ENCODE results near the gene GP1BB. TPM values are rescaled to one million over a fixed set of nuclear protein-coding genes. Genes with fewer than 3 reads are reported as not detected.

GP1BB gene
- total RNA-seq, 1 donor = 1.8 TPM

DNA sequence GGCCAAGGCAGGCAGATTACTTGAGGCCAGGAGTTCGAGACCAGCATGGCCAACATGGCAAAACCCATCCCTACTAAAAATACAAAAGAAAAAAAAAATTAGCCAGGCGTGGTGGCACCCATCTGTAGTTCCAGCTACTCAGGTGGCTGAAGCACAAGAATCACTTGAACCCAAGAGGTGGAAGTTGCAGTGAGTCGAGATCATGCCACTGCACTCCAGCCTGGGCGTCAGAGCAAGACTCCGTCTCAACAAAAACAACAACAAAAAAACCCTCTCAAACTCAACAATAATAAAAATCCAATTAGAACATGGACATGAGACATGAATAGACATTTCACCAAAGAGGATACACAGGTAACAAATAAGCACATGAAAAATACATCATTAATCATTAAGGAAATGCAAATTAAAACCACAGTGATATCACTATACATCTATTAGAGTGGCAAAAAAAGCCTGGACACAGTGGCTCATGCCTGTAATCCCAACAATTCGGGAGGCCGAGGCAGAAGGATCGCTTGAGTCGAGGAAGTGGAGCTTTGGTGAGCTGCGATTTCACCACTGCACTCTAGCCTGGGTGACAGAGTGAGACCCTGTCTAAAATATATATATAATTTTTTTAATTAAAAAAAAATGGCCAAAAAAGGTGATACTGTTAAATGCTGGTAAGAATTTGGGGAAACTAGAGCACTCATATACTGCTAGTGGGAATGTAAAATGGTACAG is 21.8 kb upstream of the GP1BB start:
- H3K4me2 ChIP-seq (ENCODE audit: insufficient read depth, low read length) = no peak overlapping the region
- H3K27ac ChIP-seq (ENCODE audit: low read depth, low read length) = no peak overlapping the region
- TF ChIP-seq CTCF (IDR thresholded peaks at IDR 0.05; ENCODE audit: extremely low read depth, low read depth, low read length) = no peak
- H3K9me3 ChIP-seq (ENCODE audit: low read depth, low read length) = no peaks in the 10 kb centered on the region
- DNase-seq (ENCODE audit: insufficient read length, low spot score, missing footprints) = no peak
- no peaks in the 10 kb centered on the region for H3K79me2 ChIP-seq (ENCODE audit: insufficient read depth, low read length)
- no peak overlapping the region for H2AFZ ChIP-seq (ENCODE audit: low read length)
- no peak overlapping the region for H3K4me3 ChIP-seq (ENCODE audit: insufficient read depth, low read length)
- no peaks in the 10 kb centered on the region for H4K20me1 ChIP-seq (ENCODE audit: insufficient read depth, low read length)
- no peaks in the 10 kb centered on the region for H3K4me1 ChIP-seq (ENCODE audit: insufficient read depth, low read length)
- peaks cover 3% of the 10 kb centered on the region for H3K27me3 ChIP-seq (ENCODE audit: insufficient read depth, low read length)
- no peaks in the 10 kb centered on the region for H3K36me3 ChIP-seq (ENCODE audit: insufficient read depth, low read length)

GRCh38 chr22:19703869-19704268 is 19.5 kb upstream of the GP1BB start:
- DNase-seq (ENCODE audit: insufficient read length, low spot score, missing footprints) = peak; percentile 0
- Histone ChIP-seq H3K4me1 (ENCODE audit: insufficient read depth, low read length) (no peaks in the 10 kb centered on the region), H3K36me3 (ENCODE audit: insufficient read depth, low read length) (no peaks in the 10 kb centered on the region), H4K20me1 (ENCODE audit: insufficient read depth, low read length) (no peaks in the 10 kb centered on the region), H3K9me3 (ENCODE audit: low read depth, low read length) (no peaks in the 10 kb centered on the region), H3K4me3 (ENCODE audit: insufficient read depth, low read length) (no peak overlapping the region), H3K79me2 (ENCODE audit: insufficient read depth, low read length) (no peaks in the 10 kb centered on the region), H2AFZ (ENCODE audit: low read length) (no peak overlapping the region), H3K4me2 (ENCODE audit: insufficient read depth, low read length) (no peak overlapping the region), H3K27me3 (ENCODE audit: insufficient read depth, low read length) (peaks cover 3% of the 10 kb centered on the region), H3K27ac (ENCODE audit: low read depth, low read length) (no peak overlapping the region)
- no peak for TF ChIP-seq CTCF (IDR thresholded peaks at IDR 0.05; ENCODE audit: extremely low read depth, low read depth, low read length)

DNA sequence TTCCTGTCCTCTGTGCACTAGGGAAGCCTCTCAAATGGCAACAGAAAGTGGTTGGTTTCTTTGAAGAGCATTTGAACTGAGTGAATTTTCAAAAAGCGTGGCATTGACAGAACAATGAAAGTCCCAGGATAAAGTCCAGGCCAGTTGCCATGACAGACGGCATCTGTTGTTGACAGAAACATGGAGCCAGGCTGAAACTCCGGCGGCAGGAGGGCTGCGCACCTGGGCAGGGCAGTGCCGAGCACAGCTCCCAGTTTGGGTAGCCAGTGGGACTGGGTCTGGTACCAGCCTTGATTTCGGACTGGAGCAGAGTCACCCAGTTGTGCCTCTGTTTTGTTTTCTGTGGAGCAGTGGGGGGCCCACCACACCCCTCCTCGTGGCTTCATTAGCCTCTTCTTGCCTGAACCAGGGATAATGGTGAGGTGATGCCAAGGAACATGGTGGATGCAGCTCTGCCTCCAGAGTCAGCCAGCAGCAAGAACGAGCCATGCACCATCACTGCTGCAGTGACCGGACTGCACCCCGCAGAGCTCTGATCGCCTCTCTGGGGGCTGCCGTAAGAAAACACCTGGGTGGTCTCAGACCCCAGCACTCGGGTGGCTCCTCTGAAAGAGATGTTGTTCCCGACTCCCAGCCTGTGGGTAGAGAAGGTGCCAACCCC is 18.9 kb upstream of the GP1BB start:
- no peak for TF ChIP-seq CTCF (IDR thresholded peaks at IDR 0.05; ENCODE audit: extremely low read depth, low read depth, low read length)
- H3K79me2 ChIP-seq (ENCODE audit: insufficient read depth, low read length) = no peaks in the 10 kb centered on the region
- no peak overlapping the region for H3K4me3 ChIP-seq (ENCODE audit: insufficient read depth, low read length)
- DNase-seq (ENCODE audit: insufficient read length, low spot score, missing footprints) = peak; percentile 63
- no peak overlapping the region for H2AFZ ChIP-seq (ENCODE audit: low read length)
- no peaks in the 10 kb centered on the region for H3K9me3 ChIP-seq (ENCODE audit: low read depth, low read length)
- H3K4me2 ChIP-seq (ENCODE audit: insufficient read depth, low read length) = no peak overlapping the region
- peaks cover 3% of the 10 kb centered on the region for H3K27me3 ChIP-seq (ENCODE audit: insufficient read depth, low read length)
- no peaks in the 10 kb centered on the region for H3K36me3 ChIP-seq (ENCODE audit: insufficient read depth, low read length)
- no peaks in the 10 kb centered on the region for H4K20me1 ChIP-seq (ENCODE audit: insufficient read depth, low read length)
- no peaks in the 10 kb centered on the region for H3K4me1 ChIP-seq (ENCODE audit: insufficient read depth, low read length)
- H3K27ac ChIP-seq (ENCODE audit: low read depth, low read length) = no peak overlapping the region

GRCh38 chr22:19705181-19705934 is 18.0 kb upstream of the GP1BB start:
- TF ChIP-seq CTCF (IDR thresholded peaks at IDR 0.05; ENCODE audit: extremely low read depth, low read depth, low read length) = no peak
- DNase-seq (ENCODE audit: insufficient read length, low spot score, missing footprints) = peak; percentile 80
- Histone ChIP-seq H3K27ac (ENCODE audit: low read depth, low read length) (no peak overlapping the region), H3K4me3 (ENCODE audit: insufficient read depth, low read length) (no peak overlapping the region), H4K20me1 (ENCODE audit: insufficient read depth, low read length) (no peaks in the 10 kb centered on the region), H3K9me3 (ENCODE audit: low read depth, low read length) (no peaks in the 10 kb centered on the region), H3K27me3 (ENCODE audit: insufficient read depth, low read length) (peaks cover 3% of the 10 kb centered on the region), H3K4me1 (ENCODE audit: insufficient read depth, low read length) (no peaks in the 10 kb centered on the region), H3K4me2 (ENCODE audit: insufficient read depth, low read length) (no peak overlapping the region), H2AFZ (ENCODE audit: low read length) (no peak overlapping the region), H3K79me2 (ENCODE audit: insufficient read depth, low read length) (no peaks in the 10 kb centered on the region), H3K36me3 (ENCODE audit: insufficient read depth, low read length) (no peaks in the 10 kb centered on the region)
